GM21526 (cell line): Measurements from ENCODE around the gene CHTF8.
"Not testable (repeated sequence)": the region's sequence is repeated elsewhere in the genome, so short reads cannot be mapped to it uniquely, and the experiment has no call there.

Source experiments
- ATAC-seq: cut with Tn5 transposase; IDR thresholded peaks from one replicate; pipeline ENCODE4 v1.9.1; 2021; ENCODE audit warnings: moderate library complexity; ENCODE audit not compliant: unreplicated experiment, low FRiP score

The CHTF8 gene, protein sequence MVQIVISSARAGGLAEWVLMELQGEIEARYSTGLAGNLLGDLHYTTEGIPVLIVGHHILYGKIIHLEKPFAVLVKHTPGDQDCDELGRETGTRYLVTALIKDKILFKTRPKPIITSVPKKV

GRCh38 chr16:69132424-69133252 lies at the start of gene CHTF8, which contains the start of gene UTP4:
Gene CHTF8, minus strand, starts transcription at chr16:69132588. Its CDS starts 11,130 bp downstream, at chr16:69121458.
Gene UTP4, plus strand, starts transcription at chr16:69132649. Its CDS starts 811 bp downstream, at chr16:69133460.
- peak; percentile 71 for ATAC-seq

- no peak for ATAC-seq
Observed at GRCh38 chr16:69180011-69180338, 47.6 kb upstream of the CHTF8 start.

DNA sequence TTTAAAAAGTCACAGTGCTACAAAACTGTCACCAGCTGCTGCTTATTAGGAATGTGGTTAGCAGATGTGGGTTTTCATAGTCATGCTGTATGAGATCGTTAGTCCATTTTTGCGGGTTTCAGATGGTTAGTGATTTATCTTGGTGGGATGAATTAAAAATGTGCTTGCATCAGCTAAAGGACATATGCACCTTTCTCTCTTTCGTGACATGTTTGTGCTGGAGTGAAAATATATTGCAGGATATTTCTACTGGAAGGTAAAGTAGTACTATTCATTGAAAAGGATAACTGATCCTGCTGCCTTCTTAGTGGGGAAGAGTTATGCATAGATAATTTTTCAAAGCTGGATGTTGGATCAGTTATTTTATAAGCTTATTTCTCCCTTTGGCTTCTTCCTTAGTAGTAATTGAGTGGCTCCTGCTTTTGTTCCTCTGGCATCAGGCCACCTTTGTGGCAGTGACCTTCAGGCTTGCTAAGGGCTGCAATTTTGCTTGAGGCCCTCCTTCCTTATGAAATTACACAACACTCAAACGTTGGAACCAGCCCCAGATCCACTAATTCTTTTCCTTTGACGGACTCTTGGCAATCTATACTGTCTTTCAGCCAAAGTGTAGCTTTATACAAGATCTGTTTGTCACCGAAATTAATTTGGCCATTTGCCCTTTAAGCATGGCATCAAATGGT lies 47.1 kb upstream of the CHTF8 start:
- ATAC-seq, result no peak

- no peak for ATAC-seq
Observed at GRCh38 chr16:69176033-69176800, 43.8 kb upstream of the CHTF8 start.

- ATAC-seq, result no peak
Observed at GRCh38 chr16:69171325-69172084, 39.1 kb upstream of the CHTF8 start.

GRCh38 chr16:69169607-69170352 lies 37.4 kb upstream of the CHTF8 start:
- no peak for ATAC-seq

DNA sequence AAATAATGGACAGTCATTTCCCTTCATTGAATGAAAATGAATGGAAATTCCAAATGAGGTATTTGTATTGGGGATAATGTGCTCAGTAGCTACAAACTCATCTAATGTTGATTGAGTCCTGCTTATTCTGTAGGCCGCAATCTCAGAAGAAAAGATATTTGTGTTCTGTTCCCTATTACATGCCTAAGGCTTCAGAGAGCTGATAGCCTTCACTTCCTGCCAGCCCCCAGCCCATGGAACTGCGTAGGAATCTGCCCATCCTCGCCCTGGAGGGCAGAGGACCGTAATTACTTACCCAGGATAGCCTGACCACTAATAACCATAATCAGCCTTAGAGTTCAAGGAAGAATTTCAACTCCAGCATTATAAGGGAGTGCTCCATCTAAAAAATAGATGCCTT lies 36.7 kb upstream of the CHTF8 start:
- ATAC-seq, result no peak

- ATAC-seq, result no peak
Observed at GRCh38 chr16:69166946-69167930, 34.9 kb upstream of the CHTF8 start.

GRCh38 chr16:69166221-69166833 lies 33.9 kb upstream of the CHTF8 start:
- ATAC-seq, result no peak

DNA sequence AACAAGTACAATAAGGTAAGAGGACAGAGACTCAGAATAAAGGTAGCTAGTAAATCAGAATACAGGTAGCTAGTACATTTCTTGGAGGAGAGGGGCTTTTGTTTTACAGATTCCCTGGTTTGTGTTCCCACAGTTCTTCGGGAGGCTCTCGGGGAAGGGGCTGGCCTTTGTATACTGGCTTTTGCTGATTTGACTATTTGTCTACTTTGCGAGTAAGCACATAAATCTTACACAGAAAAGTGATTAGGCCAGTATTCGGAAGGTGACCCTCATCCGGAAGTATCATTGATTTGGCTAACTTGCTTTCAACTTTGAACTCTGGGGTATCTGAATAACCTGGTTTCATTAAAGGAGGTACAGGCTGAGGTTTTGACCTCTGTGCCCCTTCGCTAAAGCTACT lies 33.2 kb upstream of the CHTF8 start:
- no peak for ATAC-seq

- no peak for ATAC-seq
Observed at GRCh38 chr16:69160192-69160591, 27.8 kb upstream of the CHTF8 start.

GRCh38 chr16:69157196-69157595 lies 24.8 kb upstream of the CHTF8 start:
- ATAC-seq, result no peak

DNA sequence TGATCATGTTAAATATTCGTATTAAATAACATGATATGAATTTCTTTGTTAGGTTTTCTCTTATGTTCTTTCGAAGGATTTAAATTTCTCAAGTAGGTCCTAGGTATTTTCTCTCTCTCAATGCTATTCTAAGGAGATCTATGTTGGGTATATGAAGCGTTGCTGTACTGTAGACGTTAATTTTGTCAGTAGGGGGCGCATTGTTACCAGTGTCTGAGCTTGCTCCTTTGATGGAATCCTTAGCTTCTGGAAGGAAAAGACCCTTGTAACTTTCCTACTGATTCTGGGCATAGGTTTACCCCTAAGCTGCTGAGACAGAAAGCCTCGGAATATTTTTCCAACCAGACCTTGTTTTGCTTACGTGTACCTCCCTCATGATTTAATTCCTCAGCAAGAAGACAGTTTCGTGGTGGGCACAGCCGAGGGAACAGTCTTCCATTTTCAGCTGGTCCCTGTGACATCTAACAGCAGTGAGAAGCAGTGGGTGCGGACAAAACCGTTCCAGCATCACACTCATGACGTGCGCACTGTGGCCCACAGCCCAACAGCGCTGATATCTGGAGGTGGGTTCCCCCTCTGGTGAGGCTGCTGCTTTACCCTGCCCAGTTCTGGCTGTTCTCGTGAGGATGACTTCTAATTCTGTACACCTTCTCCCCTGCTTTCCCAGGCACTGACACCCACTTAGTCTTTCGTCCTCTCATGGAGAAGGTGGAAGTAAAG lies 17.9 kb upstream of the CHTF8 start:
- ATAC-seq, result no peak

DNA sequence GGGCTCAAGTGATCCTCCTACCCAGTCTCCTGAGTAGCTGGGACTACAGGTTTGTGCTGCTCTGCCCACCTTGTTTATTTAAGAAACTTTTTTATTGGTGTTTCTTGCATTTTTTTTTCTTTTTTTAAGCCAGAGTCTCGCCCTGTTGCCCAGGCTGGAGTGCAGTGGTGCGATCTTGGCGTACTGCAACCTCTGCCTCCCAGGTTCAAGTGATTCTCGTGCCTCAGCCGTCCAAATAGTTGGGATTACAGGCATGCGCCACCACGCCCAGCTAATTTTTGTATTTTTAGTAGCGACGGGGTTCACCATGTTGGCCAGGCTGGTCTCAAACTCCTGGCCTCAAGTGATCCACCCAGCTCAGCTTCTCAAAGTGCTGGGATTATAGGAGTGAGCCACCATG lies 17.2 kb upstream of the CHTF8 start:
- ATAC-seq, result not testable (repeated sequence)

DNA sequence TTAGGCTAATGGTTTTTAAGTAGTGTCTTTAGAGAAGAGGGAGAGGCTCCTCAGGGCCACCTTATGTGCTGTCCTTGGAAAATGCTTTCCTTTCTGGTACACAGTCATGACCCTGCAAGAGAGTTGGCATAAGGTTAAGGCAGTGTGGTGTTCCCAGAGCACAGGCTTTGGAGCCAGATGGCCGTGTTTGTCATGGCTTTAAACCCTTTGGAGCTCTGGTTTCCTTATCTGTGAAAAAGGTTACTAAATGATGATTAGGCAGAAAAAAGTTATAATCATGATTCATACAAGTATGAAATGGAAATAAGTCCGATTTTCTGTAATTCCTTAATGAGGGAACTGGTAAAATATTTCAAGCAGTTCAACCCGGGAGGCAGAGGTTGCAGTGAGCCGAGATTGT lies 13.3 kb upstream of the CHTF8 start:
- ATAC-seq, result no peak

- ATAC-seq, result no peak
Observed at GRCh38 chr16:69143116-69143515, 10.7 kb upstream of the CHTF8 start.

DNA sequence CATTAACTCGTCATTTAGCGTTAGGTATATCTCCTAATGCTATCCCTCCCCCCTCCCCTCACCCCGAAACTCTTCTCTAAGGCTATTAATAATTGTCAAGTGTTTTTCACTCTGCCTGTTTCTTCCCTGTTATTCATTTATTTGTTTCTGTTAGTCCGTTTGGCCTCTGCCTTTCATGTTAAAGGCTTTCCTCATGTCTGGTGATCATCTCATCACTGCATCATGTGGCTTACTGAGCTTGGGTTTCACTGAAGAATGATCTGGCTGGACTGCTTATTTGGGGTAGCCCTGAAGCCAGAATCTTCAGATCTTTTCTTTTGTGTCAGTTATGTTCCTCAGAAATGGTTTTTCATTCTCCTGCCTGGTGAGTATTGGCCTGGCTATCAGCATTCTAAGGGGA lies 9.5 kb upstream of the CHTF8 start:
- no peak for ATAC-seq
